Uterus (tissue), 2 donors: ENCODE results near the gene TAF12.

Experiments used
- CTCF ChIP-seq, 4 experiments: fragments of 200-600 bp in 2 of 4; fragments of 450-650 bp in 2 of 4; sonication (generic) in 2 of 4; IDR thresholded peaks; one replicate each; pipeline ENCODE4 v1.5.1; 2016 to 2019; ENCODE audit warnings: antibody characterized with exemption in 4 of 4, mild to moderate bottlenecking in 2 of 4, moderate library complexity in 1 of 4
- POLR2A ChIP-seq, 2 donors: fragments of 450-650 bp; IDR thresholded peaks; one replicate each; pipeline ENCODE4 v1.6.1; 2016; ENCODE audit warnings: antibody characterized with exemption in 2 of 2, mild to moderate bottlenecking in 1 of 2, moderate library complexity in 1 of 2

- TF ChIP-seq CTCF (IDR thresholded peaks at IDR 0.05): no peak
- TF ChIP-seq POLR2A (IDR thresholded peaks at IDR 0.05): no peak
Observed at GRCh38 chr1:28566931-28567330, 75.9 kb downstream of the TAF12 start.
